SK-N-SH (cell line): ENCODE measurements around the gene MADD.

Experiments used
- CHD2 ChIP-seq: fragments of 150-350 bp; IDR thresholded peaks from 2 replicates; pipeline ENCODE4 v1.6.1; 2018; ENCODE audit warnings: low read length; ENCODE audit not compliant: partially characterized antibody
- CTCF ChIP-seq: fragments of 200-600 bp; sonication (generic); IDR thresholded peaks from 2 replicates; pipeline ENCODE4 v1.6.1; 2017; ENCODE audit warnings: antibody characterized with exemption, mild to moderate bottlenecking, moderate library complexity
- EP300 ChIP-seq, 2 experiments: IDR thresholded peaks; 2 replicates each; pipeline versions ENCODE4 v1.4.0 to v1.6.1; 2012; ENCODE audit warnings: borderline replicate concordance in 1 of 2, low read depth in 1 of 2, low read length in 1 of 2
- EZH2phosphoT487 ChIP-seq: fragments of 200-600 bp; sonication (generic); IDR thresholded peaks from 2 replicates; pipeline ENCODE4 v1.6.1; 2017; ENCODE audit warnings: low read depth, mixed run types, mild to moderate bottlenecking, antibody characterized with exemption, moderate library complexity, borderline replicate concordance
- FOXM1 ChIP-seq: IDR thresholded peaks from 2 replicates; pipeline ENCODE4 v1.4.0; 2012; ENCODE audit warnings: low read depth, mild to moderate bottlenecking
- GABPA ChIP-seq: IDR thresholded peaks from 2 replicates; pipeline ENCODE4 v1.4.0; 2012; ENCODE audit warnings: low read depth, mild to moderate bottlenecking
- POLR2AphosphoS5 ChIP-seq: IDR thresholded peaks from 2 replicates; pipeline ENCODE4 v1.6.1; 2012; ENCODE audit warnings: low read depth, low read length
- RAD21 ChIP-seq: IDR thresholded peaks from 2 replicates; pipeline ENCODE4 v1.6.1; 2012; ENCODE audit warnings: mild to moderate bottlenecking, low read length
- SIN3A ChIP-seq: IDR thresholded peaks from 2 replicates; pipeline ENCODE4 v1.6.1; 2012; ENCODE audit warnings: low read depth, mild to moderate bottlenecking, low read length, moderate library complexity, borderline replicate concordance
- SMC3 ChIP-seq: IDR thresholded peaks from 2 replicates; pipeline ENCODE4 v1.6.1; 2012; ENCODE audit warnings: low read depth, low read length, improper control_type of control experiment
- USF1 ChIP-seq: IDR thresholded peaks from 2 replicates; pipeline ENCODE4 v1.4.0; 2012; ENCODE audit warnings: low read depth, borderline replicate concordance

GRCh38 chr11:47229161-47229560, 40.8 kb upstream of the MADD start:
- TF ChIP-seq EZH2phosphoT487, result no peak
- TF ChIP-seq POLR2AphosphoS5, result no peak
- no peak for TF ChIP-seq CTCF
- TF ChIP-seq SIN3A, result no peak
- no peak for TF ChIP-seq EP300 (IDR thresholded peaks at IDR 0.05; ENCODE audit: borderline replicate concordance in 1 of 2, low read depth in 1 of 2, low read length in 1 of 2)
- TF ChIP-seq SMC3, result no peak
- no peak for TF ChIP-seq CHD2
- TF ChIP-seq RAD21, result no peak
- no peak for TF ChIP-seq USF1
- no peak for TF ChIP-seq GABPA
- TF ChIP-seq FOXM1, result no peak
